ENCODE results near the gene HOXA4.

The HOXA4 gene

GRCh38 chr7:27115221-27116026 is 15.1 kb downstream of the HOXA4 start:
- no peak for TF ChIP-seq CTCF (IDR thresholded peaks at IDR 0.05)
- peak overlapping the region; percentile 1 to 34 for H3K27ac ChIP-seq
- H3K9me3 ChIP-seq: no peaks in the 10 kb centered on the region
- H3K4me1 ChIP-seq: peaks cover 5 to 64% (median 39%) of the 10 kb centered on the region in 4 donors
- no peaks in the 10 kb centered on the region for H3K36me3 ChIP-seq
- intact Hi-C loops (cut with DNase I; ENCODE audit: low total_unique reads): no loop called here
- peak overlapping the region; percentile 15 to 23 for H3K4me3 ChIP-seq
- no peaks in the 10 kb centered on the region for H3K27me3 ChIP-seq
- no peak for DNase-seq

GRCh38 chr7:27114881-27115220 is 15.7 kb downstream of the HOXA4 start:
- intact Hi-C loops (cut with DNase I; ENCODE audit: low total_unique reads): no loop called here
- H3K4me3 ChIP-seq: peak overlapping the region; percentile 15 to 23
- no peak for DNase-seq

GRCh38 chr7:27113991-27114769 is 16.4 kb downstream of the HOXA4 start:
- Histone ChIP-seq H3K4me3 (peak overlapping the region; percentile 77 to 80), H3K36me3 (no peaks in the 10 kb centered on the region), H3K9me3 (no peaks in the 10 kb centered on the region), H3K27ac (peak overlapping the region; percentile 92 to 97), H3K27me3 (no peaks in the 10 kb centered on the region), H3K4me1 (peaks cover 5 to 70% (median 47%) of the 10 kb centered on the region in 4 donors)
- DNase-seq: peak in 1 of 2 donors; percentile 77
- intact Hi-C loops (cut with DNase I; ENCODE audit: low total_unique reads): no loop called here
- TF ChIP-seq CTCF (IDR thresholded peaks at IDR 0.05): no peak

More at GRCh38 chr7:27114881-27115220, 15.7 kb downstream of the HOXA4 start:
- TF ChIP-seq CTCF (IDR thresholded peaks at IDR 0.05): no peak
- H3K36me3 ChIP-seq: no peaks in the 10 kb centered on the region
- H3K4me1 ChIP-seq: peaks cover 5 to 65% (median 43%) of the 10 kb centered on the region in 4 donors
- no peaks in the 10 kb centered on the region for H3K9me3 ChIP-seq
- peak overlapping the region in 1 of 2 donors; percentile 34 for H3K27ac ChIP-seq
- H3K27me3 ChIP-seq: no peaks in the 10 kb centered on the region

- H3K27me3 ChIP-seq: no peaks in the 10 kb centered on the region
These were observed 17.3 kb downstream of the HOXA4 start for GRCh38 chr7:27112955-27113949.

More at GRCh38 chr7:27112955-27113949, 17.3 kb downstream of the HOXA4 start:
- intact Hi-C loops (cut with DNase I; ENCODE audit: low total_unique reads): no loop called here
- peak overlapping the region; percentile 92 to 97 for H3K27ac ChIP-seq
- no peaks in the 10 kb centered on the region for H3K9me3 ChIP-seq
- peak overlapping the region; percentile 77 to 80 for H3K4me3 ChIP-seq
- peaks cover 0 to 3% (median 0%) of the 10 kb centered on the region in 3 donors for H3K36me3 ChIP-seq
- peak in 1 of 2 donors; percentile 75 for DNase-seq
- TF ChIP-seq CTCF (IDR thresholded peaks at IDR 0.05): no peak
- peaks cover 5 to 70% (median 44%) of the 10 kb centered on the region in 4 donors for H3K4me1 ChIP-seq
